Esophagus muscularis mucosa (tissue), 4 donors: ENCODE measurements around the gene SYT5. TPM values are rescaled to one million over a fixed set of nuclear protein-coding genes. Genes with fewer than 3 reads are reported as not detected.
A peak's percentile ranks its signal among the peaks of the same experiment; 100 is the strongest.
"Not testable (repeated sequence)": the region's sequence is repeated elsewhere in the genome, so short reads cannot be mapped to it uniquely, and the experiment has no call there.

Source experiments
- DNase-seq: peaks from one replicate; pipeline ENCODE4 v3.0.0-alpha.2; 2017; ENCODE audit errors: extremely low spot score
- H3K27ac ChIP-seq, 4 donors: fragments of 200-600 bp; sonication (generic); replicated peaks in 1 of 4; 1 replicate in 3 of 4; 2 replicates in 1 of 4; pipeline ENCODE4 v1.5.1; 2016 to 2019; ENCODE audit warnings: mild to moderate bottlenecking in 1 of 4
- H3K27me3 ChIP-seq, 4 donors: fragments of 200-600 bp; sonication (generic); one replicate each; pipeline versions ENCODE4 v1.5.1 to v1.6.0; 2016 to 2019
- H3K36me3 ChIP-seq, 4 donors: fragments of 200-600 bp; sonication (generic); one replicate each; pipeline ENCODE4 v1.5.1; 2016 to 2019
- H3K4me1 ChIP-seq, 4 donors: fragments of 200-600 bp; sonication (generic); one replicate each; pipeline ENCODE4 v1.5.1; 2016 to 2019
- H3K4me3 ChIP-seq, 4 donors: fragments of 200-600 bp; sonication (generic); 1 replicate in 2 of 4; 2 replicates in 2 of 4; pipeline ENCODE4 v1.5.1; 2016 to 2019; ENCODE audit warnings: mild to moderate bottlenecking in 4 of 4, moderate library complexity in 1 of 4
- H3K9me3 ChIP-seq, 4 donors: fragments of 200-600 bp; sonication (generic); 1 replicate in 3 of 4; 2 replicates in 1 of 4; pipeline ENCODE4 v1.5.1; 2016 to 2019
- EP300 ChIP-seq: sonication (generic); formaldehyde crosslinking; IDR thresholded peaks from one replicate; pipeline ENCODE4 v1.6.1; 2017; ENCODE audit warnings: antibody characterized with exemption
- POLR2A ChIP-seq: fragments of 450-650 bp; IDR thresholded peaks from one replicate; pipeline ENCODE4 v1.6.1; 2017; ENCODE audit warnings: antibody characterized with exemption, moderate library complexity, mild to moderate bottlenecking, low read depth
- POLR2AphosphoS5 ChIP-seq, 2 donors: sonication (generic); formaldehyde crosslinking; IDR thresholded peaks; one replicate each; pipeline ENCODE4 v1.6.1; 2017; ENCODE audit warnings: antibody characterized with exemption in 2 of 2
- WGBS: methylation state at CpG from one replicate; pipeline ENCODE4 v1.1.5; 2018; 5-methylcytosine and 5-hydroxymethylcytosine counted together
- intact Hi-C: fragments of 100-400 bp; cut with DNase I; formaldehyde crosslinking; loops from one replicate; pipeline ENCODE4 v1.15.1; 2023
- total RNA-seq, 4 donors: library from RNA; depleted of rRNA; stranded (reverse); fragments of >200 nt; gene quantifications; one replicate each; pipeline versions ENCODE4 v1.1.0 to v1.2.1, GENCODE V29; 2016
- TF ChIP-seq, protein P1 (sequence below), 3 experiments: fragments of 200-600 bp in 2 of 3; fragments of 450-650 bp in 1 of 3; sonication (generic) in 2 of 3; IDR thresholded peaks; one replicate each; pipeline ENCODE4 v1.5.1; 2017 to 2019; ENCODE audit warnings: antibody characterized with exemption in 3 of 3, mild to moderate bottlenecking in 2 of 3, moderate library complexity in 1 of 3

The SYT5 gene
- total RNA-seq, 4 donors from 2014 or later, result 0.80 to 2.1 (median 1.7) TPM; not detected in 1

DNA sequence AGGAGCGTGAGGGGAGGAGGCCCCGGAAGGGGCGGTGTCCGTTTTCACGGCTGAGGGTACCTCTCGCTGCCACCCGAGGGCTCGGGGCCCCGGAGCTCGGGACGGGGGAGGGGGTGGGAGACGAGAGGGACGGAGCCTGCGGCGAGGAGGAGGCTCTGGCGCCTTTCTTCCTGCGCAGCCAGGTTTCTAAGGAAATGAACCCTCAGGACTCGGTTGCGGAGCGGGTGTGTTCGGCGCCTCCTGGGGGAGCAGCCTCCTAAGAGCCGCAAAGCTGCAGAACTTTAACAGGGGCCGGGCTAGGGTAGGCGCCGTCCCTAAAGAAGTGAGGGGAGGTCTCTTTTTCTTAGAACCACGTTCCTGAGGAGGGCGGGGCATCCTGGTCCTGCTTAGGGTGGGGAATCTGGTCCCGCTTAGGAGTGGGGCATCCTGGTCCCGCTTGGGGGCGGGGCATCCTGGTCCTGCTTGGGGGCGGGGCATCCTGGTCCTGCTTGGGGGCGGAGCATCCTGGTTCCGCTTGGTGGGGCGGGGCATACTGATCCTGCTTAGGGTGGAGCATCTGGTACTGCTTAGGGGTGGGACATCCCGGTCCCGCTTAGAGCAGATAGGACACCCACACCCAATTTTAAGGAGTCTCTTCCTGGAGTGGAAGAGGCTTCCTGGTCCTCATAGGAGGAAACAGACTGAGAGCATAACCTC, 6.2 kb downstream of the SYT5 start:
- no peak overlapping the region for H3K27ac ChIP-seq
- H3K9me3 ChIP-seq, result no peaks in the 10 kb centered on the region
- no peak for DNase-seq
- no peaks in the 10 kb centered on the region for H3K36me3 ChIP-seq
- intact Hi-C loops, result no loop called here
- TF ChIP-seq EP300 (no peak), POLR2A (no peak), POLR2AphosphoS5 (IDR thresholded peaks at IDR 0.05) (no peak)
- TF ChIP-seq, protein P1, sequence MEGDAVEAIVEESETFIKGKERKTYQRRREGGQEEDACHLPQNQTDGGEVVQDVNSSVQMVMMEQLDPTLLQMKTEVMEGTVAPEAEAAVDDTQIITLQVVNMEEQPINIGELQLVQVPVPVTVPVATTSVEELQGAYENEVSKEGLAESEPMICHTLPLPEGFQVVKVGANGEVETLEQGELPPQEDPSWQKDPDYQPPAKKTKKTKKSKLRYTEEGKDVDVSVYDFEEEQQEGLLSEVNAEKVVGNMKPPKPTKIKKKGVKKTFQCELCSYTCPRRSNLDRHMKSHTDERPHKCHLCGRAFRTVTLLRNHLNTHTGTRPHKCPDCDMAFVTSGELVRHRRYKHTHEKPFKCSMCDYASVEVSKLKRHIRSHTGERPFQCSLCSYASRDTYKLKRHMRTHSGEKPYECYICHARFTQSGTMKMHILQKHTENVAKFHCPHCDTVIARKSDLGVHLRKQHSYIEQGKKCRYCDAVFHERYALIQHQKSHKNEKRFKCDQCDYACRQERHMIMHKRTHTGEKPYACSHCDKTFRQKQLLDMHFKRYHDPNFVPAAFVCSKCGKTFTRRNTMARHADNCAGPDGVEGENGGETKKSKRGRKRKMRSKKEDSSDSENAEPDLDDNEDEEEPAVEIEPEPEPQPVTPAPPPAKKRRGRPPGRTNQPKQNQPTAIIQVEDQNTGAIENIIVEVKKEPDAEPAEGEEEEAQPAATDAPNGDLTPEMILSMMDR (IDR thresholded peaks at IDR 0.05), result no peak
- H3K4me1 ChIP-seq, result peaks cover 13 to 28% (median 19%) of the 10 kb centered on the region in 4 donors
- 5% methylated on average over 22 of the region's 37 CpGs for WGBS
- H3K4me3 ChIP-seq, result peak overlapping the region; percentile 37 to 54 (median 44)
- H3K27me3 ChIP-seq, result peaks cover under 1 to 100% (median 85%) of the 10 kb centered on the region in 4 donors

DNA sequence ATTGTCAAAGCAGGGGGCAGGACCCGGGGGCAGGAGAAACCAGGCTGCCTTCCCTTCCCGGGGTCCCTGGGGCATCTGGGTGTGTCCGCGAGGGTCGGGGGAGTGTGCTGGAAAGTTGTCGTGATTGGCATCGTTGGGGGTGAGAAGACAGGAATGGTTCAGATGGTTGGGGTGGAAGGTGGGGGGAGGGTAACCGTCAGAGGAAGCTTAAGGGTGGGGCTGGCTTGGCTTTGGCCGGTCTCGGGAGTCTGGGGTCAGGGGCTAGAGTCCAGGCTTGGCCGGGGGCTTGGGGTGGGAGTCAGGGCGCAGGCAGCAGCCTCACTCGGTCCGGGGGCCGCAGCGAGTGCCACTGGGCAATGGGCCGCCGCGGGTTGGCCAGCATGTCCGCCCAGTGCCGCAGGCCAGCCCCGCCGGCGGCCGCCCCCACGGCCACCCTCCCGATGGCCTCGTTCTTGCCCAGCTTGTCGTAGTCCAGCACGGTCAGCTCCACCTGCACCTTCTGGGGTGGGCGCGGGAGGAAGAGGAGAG, 6.8 kb downstream of the SYT5 start:
- H3K27me3 ChIP-seq, result peaks cover 0 to 100% (median 86%) of the 10 kb centered on the region in 4 donors

DNA sequence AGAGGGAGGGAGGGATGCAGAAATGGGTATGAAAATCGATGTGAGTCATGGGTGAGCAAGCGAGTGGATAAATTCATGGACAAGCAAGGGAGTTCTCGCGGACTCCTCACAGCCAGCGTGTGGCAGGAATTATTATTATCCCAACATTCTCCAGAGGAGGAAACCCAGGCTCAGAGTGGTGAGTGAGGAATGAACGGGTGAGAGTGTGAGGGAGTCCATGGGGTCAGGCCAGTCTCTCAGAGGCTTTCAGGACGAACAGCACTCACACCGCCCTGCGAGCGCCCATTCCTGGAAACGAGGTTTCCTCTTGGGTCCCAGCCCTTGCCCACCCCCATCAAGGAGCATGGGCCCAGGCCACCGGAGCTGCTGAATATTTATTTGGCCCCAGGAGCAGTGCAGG, 7.3 kb downstream of the SYT5 start:
- Histone ChIP-seq H3K27me3 (peaks cover 0 to 100% (median 85%) of the 10 kb centered on the region in 4 donors), H3K4me1 (peaks cover 13 to 25% (median 16%) of the 10 kb centered on the region in 4 donors), H3K27ac (no peak overlapping the region), H3K4me3 (no peak overlapping the region), H3K36me3 (no peaks in the 10 kb centered on the region), H3K9me3 (no peaks in the 10 kb centered on the region)
- TF ChIP-seq, protein P1 (IDR thresholded peaks at IDR 0.05), result no peak
- TF ChIP-seq POLR2AphosphoS5 (IDR thresholded peaks at IDR 0.05) (no peak), POLR2A (no peak), EP300 (no peak)
- WGBS, result 21% methylated on average over 11 of the region's 12 CpGs
- intact Hi-C loops, result no loop called here
- DNase-seq, result no peak

More for the DNA sequence above, 6.8 kb downstream of the SYT5 start:
- no peak overlapping the region for H3K27ac ChIP-seq
- H3K9me3 ChIP-seq, result no peaks in the 10 kb centered on the region
- intact Hi-C loops, result no loop called here
- peak overlapping the region; percentile 37 to 54 (median 44) for H3K4me3 ChIP-seq
- no peaks in the 10 kb centered on the region for H3K36me3 ChIP-seq
- WGBS, result 3% methylated on average over 16 of the region's 32 CpGs
- no peak for DNase-seq
- H3K4me1 ChIP-seq, result peaks cover 13 to 25% (median 16%) of the 10 kb centered on the region in 4 donors
- no peak for TF ChIP-seq POLR2AphosphoS5 (IDR thresholded peaks at IDR 0.05)
- TF ChIP-seq POLR2A, result no peak
- TF ChIP-seq EP300, result no peak
- TF ChIP-seq, protein P1 (IDR thresholded peaks at IDR 0.05), result no peak

DNA sequence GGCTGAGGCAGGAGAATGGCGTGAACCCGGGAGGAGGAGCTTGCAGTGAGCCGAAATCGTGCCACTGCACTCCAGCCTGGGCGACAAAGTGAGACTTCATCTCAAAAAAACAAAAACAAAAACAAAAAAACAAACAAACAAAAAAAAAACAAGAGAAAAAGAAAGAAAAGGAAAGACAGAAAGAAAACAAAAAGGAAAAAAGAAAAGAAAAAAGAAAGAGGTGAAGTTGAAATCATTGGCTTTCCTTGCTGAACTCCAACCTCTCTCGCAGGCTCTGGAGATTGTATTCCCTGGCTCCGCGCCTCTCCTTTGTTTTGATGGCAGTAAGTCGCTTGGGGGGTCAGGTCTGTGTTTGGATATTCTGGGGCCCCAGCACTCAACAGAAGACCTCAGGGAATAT, 7.8 kb downstream of the SYT5 start:
- intact Hi-C loops, DNase-seq, H3K4me3 ChIP-seq, H3K9me3 ChIP-seq, H3K27ac ChIP-seq, H3K36me3 ChIP-seq: not testable (repeated sequence)
- 61% methylated on average over 9 of the region's 9 CpGs for WGBS
- H3K27me3 ChIP-seq, result peaks cover 0 to 100% (median 85%) of the 10 kb centered on the region in 4 donors
- peaks cover 13 to 28% (median 17%) of the 10 kb centered on the region in 4 donors for H3K4me1 ChIP-seq

DNA sequence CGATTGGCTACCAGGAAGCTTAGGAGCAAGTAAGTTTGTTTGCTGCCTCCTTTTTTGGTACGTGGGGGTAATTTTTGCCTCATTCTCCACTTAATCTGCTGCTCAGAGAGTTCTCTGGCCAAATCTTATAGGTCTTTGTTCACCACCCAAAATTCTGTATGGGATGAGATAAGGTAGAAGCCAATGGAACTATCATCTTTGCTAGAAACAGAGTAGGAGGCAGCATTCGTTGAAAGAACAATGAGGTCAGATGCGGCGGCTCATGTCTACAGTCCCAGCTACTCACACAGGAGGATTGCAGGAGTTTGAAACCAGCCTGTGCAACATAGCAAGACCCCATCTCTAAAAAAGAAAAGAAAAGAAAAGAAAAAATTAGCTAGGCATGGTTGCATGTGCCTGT, 8.6 kb downstream of the SYT5 start:
- no peak for DNase-seq
- peaks cover 20 to 37% (median 26%) of the 10 kb centered on the region in 4 donors for H3K4me1 ChIP-seq
- no peak overlapping the region for H3K4me3 ChIP-seq
- TF ChIP-seq POLR2AphosphoS5 (IDR thresholded peaks at IDR 0.05) (no peak), POLR2A (no peak), EP300 (no peak)
- TF ChIP-seq, protein P1 (IDR thresholded peaks at IDR 0.05), result no peak
- intact Hi-C loops, result no loop called here
- H3K27me3 ChIP-seq, result peaks cover 0 to 100% (median 85%) of the 10 kb centered on the region in 4 donors
- no peaks in the 10 kb centered on the region for H3K9me3 ChIP-seq
- 77% methylated on average over 5 of the region's 5 CpGs for WGBS
- no peak overlapping the region for H3K27ac ChIP-seq
- H3K36me3 ChIP-seq, result no peaks in the 10 kb centered on the region
